GM23338 (cell line): ENCODE measurements around the gene CACNA2D1.

Experiments used
- CREB1 ChIP-seq: fragments of 250-450 bp; sonication (Bioruptor Pico); IDR thresholded peaks from 2 replicates; pipeline ENCODE4 v1.5.0; 2020; ENCODE audit warnings: low read depth, mild to moderate bottlenecking, moderate library complexity
- EZH2 ChIP-seq: fragments of 200-600 bp; sonication (generic); IDR thresholded peaks from one replicate; pipeline ENCODE4 v1.8.0; 2017; ENCODE audit warnings: antibody characterized with exemption, mild to moderate bottlenecking, low read depth; ENCODE audit not compliant: unreplicated experiment
- EZH2phosphoT487 ChIP-seq: fragments of 200-600 bp; sonication (generic); IDR thresholded peaks from one replicate; pipeline ENCODE4 v1.8.1; 2018; ENCODE audit warnings: antibody characterized with exemption; ENCODE audit not compliant: unreplicated experiment
- JUNB ChIP-seq: IDR thresholded peaks from one replicate; pipeline ENCODE4 v1.6.1; 2016; ENCODE audit warnings: antibody characterized with exemption; ENCODE audit not compliant: unreplicated experiment
- NANOG ChIP-seq: IDR thresholded peaks from 2 replicates; pipeline ENCODE4 v1.6.1; 2016; ENCODE audit warnings: antibody characterized with exemption, borderline replicate concordance
- POLR2AphosphoS5 ChIP-seq: IDR thresholded peaks from 2 replicates; pipeline ENCODE4 v1.6.1; 2016; ENCODE audit warnings: antibody characterized with exemption, low read depth
- ZNF114 ChIP-seq: fragments of 250-450 bp; sonication (Bioruptor Pico); IDR thresholded peaks from 2 replicates; pipeline ENCODE4 v1.5.0; 2020; ENCODE audit warnings: mild to moderate bottlenecking, moderate library complexity
- ZNF331 ChIP-seq: fragments of 250-450 bp; sonication (Bioruptor Pico); IDR thresholded peaks from 2 replicates; pipeline ENCODE4 v1.5.0; 2020; ENCODE audit warnings: low read depth, mild to moderate bottlenecking, moderate library complexity
- TF ChIP-seq, protein P1 (sequence below), 2 experiments: fragments of 200-600 bp in 1 of 2; sonication (generic) in 1 of 2; conservative IDR thresholded peaks; 2 replicates each; pipeline versions ENCODE4 v1.5.1 to v1.6.1; 2016 to 2017; ENCODE audit warnings: antibody characterized with exemption in 2 of 2, low read depth in 2 of 2, mild to moderate bottlenecking in 2 of 2, moderate library complexity in 1 of 2
- TF ChIP-seq, protein P2 (sequence below): IDR thresholded peaks from one replicate; pipeline ENCODE4 v1.6.1; 2018; ENCODE audit warnings: antibody characterized with exemption; ENCODE audit not compliant: unreplicated experiment

DNA sequence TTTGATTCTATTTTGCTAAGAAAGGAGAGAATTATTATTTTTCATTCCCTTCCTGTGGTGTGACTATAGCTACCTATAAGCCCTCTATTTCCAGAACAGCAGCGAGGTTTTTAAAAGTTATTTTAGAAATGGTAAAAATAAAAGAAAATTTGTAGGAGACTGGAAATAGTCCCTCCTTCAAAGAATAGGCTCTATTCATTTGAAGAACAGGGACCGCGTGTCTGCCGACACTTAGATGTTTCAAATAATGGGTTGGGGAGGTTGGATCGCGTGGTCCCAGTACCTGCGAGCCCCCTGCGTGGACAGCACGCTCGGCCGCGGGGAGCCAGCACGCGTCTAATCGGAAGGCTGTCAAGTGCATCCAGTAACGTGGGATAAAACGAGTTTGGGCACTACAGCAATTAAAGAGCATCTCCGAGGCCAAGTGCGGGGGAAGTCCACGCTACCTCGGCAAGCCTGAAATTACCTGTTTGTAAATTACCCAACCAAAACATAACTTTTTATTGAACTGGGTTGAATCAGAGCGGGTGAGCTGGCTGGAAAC lies 1.0 kb downstream of the CACNA2D1 start:
- TF ChIP-seq EZH2 (no peak), ZNF114 (CRISPR knock-in tag) (no peak), EZH2phosphoT487 (no peak), POLR2AphosphoS5 (no peak), CREB1 (CRISPR knock-in tag) (no peak), ZNF331 (CRISPR knock-in tag) (no peak), JUNB (no peak), NANOG (no peak)
- TF ChIP-seq, protein P1, sequence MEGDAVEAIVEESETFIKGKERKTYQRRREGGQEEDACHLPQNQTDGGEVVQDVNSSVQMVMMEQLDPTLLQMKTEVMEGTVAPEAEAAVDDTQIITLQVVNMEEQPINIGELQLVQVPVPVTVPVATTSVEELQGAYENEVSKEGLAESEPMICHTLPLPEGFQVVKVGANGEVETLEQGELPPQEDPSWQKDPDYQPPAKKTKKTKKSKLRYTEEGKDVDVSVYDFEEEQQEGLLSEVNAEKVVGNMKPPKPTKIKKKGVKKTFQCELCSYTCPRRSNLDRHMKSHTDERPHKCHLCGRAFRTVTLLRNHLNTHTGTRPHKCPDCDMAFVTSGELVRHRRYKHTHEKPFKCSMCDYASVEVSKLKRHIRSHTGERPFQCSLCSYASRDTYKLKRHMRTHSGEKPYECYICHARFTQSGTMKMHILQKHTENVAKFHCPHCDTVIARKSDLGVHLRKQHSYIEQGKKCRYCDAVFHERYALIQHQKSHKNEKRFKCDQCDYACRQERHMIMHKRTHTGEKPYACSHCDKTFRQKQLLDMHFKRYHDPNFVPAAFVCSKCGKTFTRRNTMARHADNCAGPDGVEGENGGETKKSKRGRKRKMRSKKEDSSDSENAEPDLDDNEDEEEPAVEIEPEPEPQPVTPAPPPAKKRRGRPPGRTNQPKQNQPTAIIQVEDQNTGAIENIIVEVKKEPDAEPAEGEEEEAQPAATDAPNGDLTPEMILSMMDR (conservative IDR thresholded peaks at IDR 0.05; ENCODE audit: low read depth in 2 of 2): no peak
- TF ChIP-seq, protein P2, sequence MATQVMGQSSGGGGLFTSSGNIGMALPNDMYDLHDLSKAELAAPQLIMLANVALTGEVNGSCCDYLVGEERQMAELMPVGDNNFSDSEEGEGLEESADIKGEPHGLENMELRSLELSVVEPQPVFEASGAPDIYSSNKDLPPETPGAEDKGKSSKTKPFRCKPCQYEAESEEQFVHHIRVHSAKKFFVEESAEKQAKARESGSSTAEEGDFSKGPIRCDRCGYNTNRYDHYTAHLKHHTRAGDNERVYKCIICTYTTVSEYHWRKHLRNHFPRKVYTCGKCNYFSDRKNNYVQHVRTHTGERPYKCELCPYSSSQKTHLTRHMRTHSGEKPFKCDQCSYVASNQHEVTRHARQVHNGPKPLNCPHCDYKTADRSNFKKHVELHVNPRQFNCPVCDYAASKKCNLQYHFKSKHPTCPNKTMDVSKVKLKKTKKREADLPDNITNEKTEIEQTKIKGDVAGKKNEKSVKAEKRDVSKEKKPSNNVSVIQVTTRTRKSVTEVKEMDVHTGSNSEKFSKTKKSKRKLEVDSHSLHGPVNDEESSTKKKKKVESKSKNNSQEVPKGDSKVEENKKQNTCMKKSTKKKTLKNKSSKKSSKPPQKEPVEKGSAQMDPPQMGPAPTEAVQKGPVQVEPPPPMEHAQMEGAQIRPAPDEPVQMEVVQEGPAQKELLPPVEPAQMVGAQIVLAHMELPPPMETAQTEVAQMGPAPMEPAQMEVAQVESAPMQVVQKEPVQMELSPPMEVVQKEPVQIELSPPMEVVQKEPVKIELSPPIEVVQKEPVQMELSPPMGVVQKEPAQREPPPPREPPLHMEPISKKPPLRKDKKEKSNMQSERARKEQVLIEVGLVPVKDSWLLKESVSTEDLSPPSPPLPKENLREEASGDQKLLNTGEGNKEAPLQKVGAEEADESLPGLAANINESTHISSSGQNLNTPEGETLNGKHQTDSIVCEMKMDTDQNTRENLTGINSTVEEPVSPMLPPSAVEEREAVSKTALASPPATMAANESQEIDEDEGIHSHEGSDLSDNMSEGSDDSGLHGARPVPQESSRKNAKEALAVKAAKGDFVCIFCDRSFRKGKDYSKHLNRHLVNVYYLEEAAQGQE: no peak
